ENCODE measurements around the gene NFIB.

Gene NFIB

DNA sequence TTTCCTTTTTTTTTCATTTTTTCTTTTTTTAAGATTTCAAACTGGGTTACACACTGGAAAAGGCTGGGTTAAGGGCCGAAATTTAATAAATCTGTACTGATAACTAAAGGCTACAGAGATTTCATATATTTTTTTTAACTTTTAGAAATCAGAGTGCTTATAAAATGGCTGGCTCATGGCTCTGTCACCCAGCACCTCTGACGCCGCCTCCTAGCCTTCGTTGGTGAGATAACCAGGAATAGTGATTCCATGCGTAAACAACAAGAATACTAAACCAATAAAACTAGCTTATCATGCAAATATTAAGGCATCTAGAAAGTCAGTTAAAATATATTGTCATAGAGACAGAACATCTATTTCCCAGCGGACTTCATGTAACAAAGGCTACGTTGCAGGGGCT lies 226.4 kb downstream of the NFIB start:
- no peaks in the 10 kb centered on the region for H3K36me3 ChIP-seq (ENCODE audit: control insufficient read depth, insufficient read depth, low read length)
- H3K9me3 ChIP-seq (ENCODE audit: control insufficient read depth, low read length) = no peaks in the 10 kb centered on the region
- peaks cover 6% of the 10 kb centered on the region for H3K4me1 ChIP-seq (ENCODE audit: control insufficient read depth, insufficient read depth, low read length, poor library complexity, severe bottlenecking)
- no peak overlapping the region for H3K4me3 ChIP-seq (ENCODE audit: extremely low read depth, insufficient read depth, low read length, poor library complexity, severe bottlenecking)
- H3K27ac ChIP-seq (ENCODE audit: low read depth, low read length, severe bottlenecking) = no peak overlapping the region
- no CpG with 5 or more reads among the region's 7 CpGs for WGBS, 2 experiments (ENCODE audit: insufficient coverage in 2 of 2)

DNA sequence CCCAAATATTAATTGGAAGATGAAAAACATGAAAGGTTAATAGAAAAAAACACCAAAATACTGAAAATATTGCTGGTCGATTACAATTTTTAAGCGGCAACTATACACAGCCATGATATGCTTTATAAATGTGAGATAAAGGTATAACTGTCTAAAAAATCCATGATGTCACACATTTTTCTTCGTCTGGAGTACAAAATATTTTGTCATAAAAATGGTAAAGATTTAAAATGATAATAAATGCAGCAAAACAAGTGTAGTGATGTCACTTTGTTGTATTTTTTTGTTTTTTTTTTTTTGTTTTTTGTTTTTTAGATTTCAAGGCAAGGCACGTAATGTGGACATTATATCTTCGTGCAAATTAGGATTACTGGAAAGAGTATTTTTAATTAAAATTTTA lies 227.4 kb downstream of the NFIB start:
- no peak overlapping the region for H3K4me3 ChIP-seq (ENCODE audit: extremely low read depth, insufficient read depth, low read length, poor library complexity, severe bottlenecking)
- H3K36me3 ChIP-seq (ENCODE audit: control insufficient read depth, insufficient read depth, low read length) = no peaks in the 10 kb centered on the region
- no peak overlapping the region for H3K27ac ChIP-seq (ENCODE audit: low read depth, low read length, severe bottlenecking)
- H3K9me3 ChIP-seq (ENCODE audit: control insufficient read depth, low read length) = no peaks in the 10 kb centered on the region
- 75% methylated on average over 3 of the region's 5 CpGs; no CpG with 5 or more reads in 1 of the 2 experiments for WGBS, 2 experiments (ENCODE audit: insufficient coverage in 2 of 2)
- peaks cover 6% of the 10 kb centered on the region for H3K4me1 ChIP-seq (ENCODE audit: control insufficient read depth, insufficient read depth, low read length, poor library complexity, severe bottlenecking)

DNA sequence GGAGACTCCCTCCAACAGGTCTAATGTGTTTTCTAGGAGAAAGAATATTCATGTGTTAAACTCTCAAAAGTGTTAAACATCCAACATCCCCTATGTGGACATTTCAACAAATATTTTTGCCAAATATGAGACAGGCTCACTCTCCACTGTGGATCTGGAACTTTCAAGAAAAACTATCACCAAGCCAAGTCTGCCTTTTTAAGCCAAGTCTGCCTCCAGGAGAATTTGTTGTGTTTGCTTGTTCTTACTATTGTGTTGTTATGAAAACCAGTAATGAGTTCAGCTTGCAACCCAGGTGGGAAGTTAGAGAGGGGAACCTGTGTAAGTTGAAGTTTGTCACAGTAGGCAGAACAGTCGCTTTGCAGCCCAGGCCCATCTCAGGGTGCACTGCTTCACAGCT lies 228.1 kb downstream of the NFIB start:
- Histone ChIP-seq H3K4me1 (ENCODE audit: control insufficient read depth, insufficient read depth, low read length, poor library complexity, severe bottlenecking) (peaks cover 6% of the 10 kb centered on the region), H3K36me3 (ENCODE audit: control insufficient read depth, insufficient read depth, low read length) (no peaks in the 10 kb centered on the region), H3K9me3 (ENCODE audit: control insufficient read depth, low read length) (no peaks in the 10 kb centered on the region), H3K27ac (ENCODE audit: low read depth, low read length, severe bottlenecking) (no peak overlapping the region), H3K4me3 (ENCODE audit: extremely low read depth, insufficient read depth, low read length, poor library complexity, severe bottlenecking) (no peak overlapping the region)
- WGBS, 2 experiments (ENCODE audit: insufficient coverage in 2 of 2) = 100% methylated on average over 1 of the region's 1 CpG; no CpG with 5 or more reads in 1 of the 2 experiments

DNA sequence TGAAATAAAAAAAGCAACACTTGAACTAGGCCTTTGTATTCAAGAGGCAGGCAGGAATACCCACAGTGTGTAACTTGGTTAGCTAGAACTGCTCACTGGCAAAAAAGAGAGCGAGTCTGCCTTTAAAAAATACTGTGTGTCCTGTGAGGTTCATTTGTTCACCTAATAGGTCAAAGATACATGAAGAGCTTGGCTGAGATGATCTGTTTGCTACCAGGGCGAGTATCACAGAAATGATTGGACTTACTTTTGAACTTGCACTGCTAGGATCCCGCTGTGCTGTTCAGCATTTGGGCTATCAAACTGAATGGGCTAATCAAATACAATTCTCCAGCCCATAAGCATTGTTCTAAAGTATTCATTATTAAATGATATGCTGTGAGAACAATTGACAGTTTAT lies 229.1 kb downstream of the NFIB start:
- H3K36me3 ChIP-seq (ENCODE audit: control insufficient read depth, insufficient read depth, low read length) = no peaks in the 10 kb centered on the region
- H3K27ac ChIP-seq (ENCODE audit: low read depth, low read length, severe bottlenecking) = no peak overlapping the region
- H3K4me1 ChIP-seq (ENCODE audit: control insufficient read depth, insufficient read depth, low read length, poor library complexity, severe bottlenecking) = peaks cover 6% of the 10 kb centered on the region
- H3K9me3 ChIP-seq (ENCODE audit: control insufficient read depth, low read length) = no peaks in the 10 kb centered on the region
- 83 to 100% methylated on average over 1 to 2 of the region's 3 CpGs for WGBS, 2 experiments (ENCODE audit: insufficient coverage in 2 of 2)
- H3K4me3 ChIP-seq (ENCODE audit: extremely low read depth, insufficient read depth, low read length, poor library complexity, severe bottlenecking) = no peak overlapping the region

DNA sequence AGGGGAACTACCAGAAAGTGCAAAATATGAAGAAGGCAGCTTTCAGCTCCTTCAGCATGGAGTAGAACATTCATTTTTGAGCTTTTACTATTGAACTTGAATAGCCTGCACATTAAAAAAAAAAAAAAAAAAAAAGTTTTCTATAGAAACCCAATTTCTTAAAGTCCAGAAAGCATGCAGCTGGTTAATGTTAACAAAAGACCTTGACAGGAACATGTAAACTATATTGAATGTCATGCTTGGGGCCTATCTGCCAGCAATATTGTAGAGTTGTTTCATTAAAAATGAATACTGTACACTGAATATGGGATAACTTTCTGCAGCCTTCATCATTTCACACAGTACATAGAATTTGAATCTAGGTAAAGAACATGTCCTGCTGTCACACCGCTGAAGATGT lies 230.6 kb downstream of the NFIB start:
- WGBS, 2 experiments (ENCODE audit: insufficient coverage in 2 of 2) = 92 to 95% methylated on average over 1 of the region's 1 CpG
- H3K27ac ChIP-seq (ENCODE audit: low read depth, low read length, severe bottlenecking) = no peak overlapping the region
- no peaks in the 10 kb centered on the region for H3K36me3 ChIP-seq (ENCODE audit: control insufficient read depth, insufficient read depth, low read length)
- H3K4me3 ChIP-seq (ENCODE audit: extremely low read depth, insufficient read depth, low read length, poor library complexity, severe bottlenecking) = no peak overlapping the region
- no peaks in the 10 kb centered on the region for H3K4me1 ChIP-seq (ENCODE audit: control insufficient read depth, insufficient read depth, low read length, poor library complexity, severe bottlenecking)
- no peaks in the 10 kb centered on the region for H3K9me3 ChIP-seq (ENCODE audit: control insufficient read depth, low read length)

DNA sequence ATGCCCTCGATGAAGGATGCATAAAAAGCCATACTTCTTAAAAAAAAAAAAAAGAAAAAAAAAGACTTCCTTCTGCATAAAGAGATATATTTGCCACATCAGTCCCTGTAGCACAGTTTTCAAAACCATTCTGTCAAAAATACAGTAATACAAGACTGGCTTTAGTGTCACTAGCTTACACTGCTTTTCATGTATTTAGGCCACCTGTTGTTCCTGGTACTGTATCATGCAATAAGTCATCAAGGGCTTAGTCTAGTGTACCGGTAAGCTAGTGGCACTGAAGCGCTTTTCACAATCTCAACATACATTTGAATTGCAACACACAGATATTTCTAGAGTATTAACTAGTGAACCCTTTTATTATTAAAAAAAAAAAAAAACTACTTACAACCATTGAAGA lies 231.2 kb downstream of the NFIB start:
- no peaks in the 10 kb centered on the region for H3K36me3 ChIP-seq (ENCODE audit: control insufficient read depth, insufficient read depth, low read length)
- H3K27ac ChIP-seq (ENCODE audit: low read depth, low read length, severe bottlenecking) = no peak overlapping the region
- WGBS, 2 experiments (ENCODE audit: insufficient coverage in 2 of 2) = no CpG with 5 or more reads among the region's 3 CpGs
- H3K4me1 ChIP-seq (ENCODE audit: control insufficient read depth, insufficient read depth, low read length, poor library complexity, severe bottlenecking) = no peaks in the 10 kb centered on the region
- H3K9me3 ChIP-seq (ENCODE audit: control insufficient read depth, low read length) = no peaks in the 10 kb centered on the region
- H3K4me3 ChIP-seq (ENCODE audit: extremely low read depth, insufficient read depth, low read length, poor library complexity, severe bottlenecking) = no peak overlapping the region

DNA sequence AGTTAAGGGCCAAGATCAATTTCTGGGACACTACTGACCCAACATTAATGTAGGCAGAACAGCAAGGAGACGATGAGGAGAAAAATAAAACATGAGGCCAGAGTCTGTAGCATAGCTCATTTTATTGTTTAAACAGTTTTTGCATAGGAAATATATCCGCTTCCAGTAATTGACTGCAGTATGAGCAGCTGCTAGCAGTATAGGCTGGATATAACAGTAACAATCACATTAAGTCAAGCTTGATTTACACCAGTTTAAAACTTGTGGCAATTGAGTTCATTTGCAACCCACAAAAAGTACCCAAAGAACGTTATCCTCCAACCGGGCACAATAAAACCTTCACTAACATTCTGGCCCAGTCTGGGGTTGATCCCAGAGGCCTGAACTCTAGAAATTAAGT lies 232.2 kb downstream of the NFIB start:
- H3K4me1 ChIP-seq (ENCODE audit: control insufficient read depth, insufficient read depth, low read length, poor library complexity, severe bottlenecking) = no peaks in the 10 kb centered on the region
- H3K27ac ChIP-seq (ENCODE audit: low read depth, low read length, severe bottlenecking) = no peak overlapping the region
- WGBS, 2 experiments (ENCODE audit: insufficient coverage in 2 of 2) = 83 to 100% methylated on average over 1 to 2 of the region's 4 CpGs
- no peak overlapping the region for H3K4me3 ChIP-seq (ENCODE audit: extremely low read depth, insufficient read depth, low read length, poor library complexity, severe bottlenecking)
- H3K36me3 ChIP-seq (ENCODE audit: control insufficient read depth, insufficient read depth, low read length) = no peaks in the 10 kb centered on the region
- H3K9me3 ChIP-seq (ENCODE audit: control insufficient read depth, low read length) = no peaks in the 10 kb centered on the region

DNA sequence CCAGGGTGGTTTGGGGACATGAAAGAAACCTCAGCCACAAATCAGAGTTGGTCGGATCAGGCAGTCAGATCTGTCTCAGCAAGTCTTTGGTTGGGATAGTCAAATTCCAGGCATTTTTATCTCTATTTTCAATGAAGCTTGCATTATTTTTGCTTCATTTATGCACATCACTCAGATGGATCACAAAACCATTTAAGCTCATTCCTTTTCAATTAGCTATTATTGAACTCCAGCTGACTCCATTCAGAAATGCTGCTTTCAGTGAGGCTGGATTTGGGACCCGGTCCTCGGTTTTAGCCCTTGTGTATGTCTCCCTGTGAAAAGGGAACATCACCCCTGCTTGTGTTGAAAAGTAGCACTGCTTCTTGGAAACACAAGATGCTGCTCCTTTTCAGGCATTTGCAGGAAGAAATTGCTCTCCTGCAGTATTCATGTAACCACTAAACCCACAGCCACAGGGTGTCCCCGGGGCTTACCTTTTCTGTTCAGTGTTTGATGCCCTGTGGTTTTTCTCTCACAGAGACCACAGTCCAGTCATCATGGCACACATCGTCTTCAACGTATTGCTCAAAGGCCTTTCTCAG lies 232.9 kb downstream of the NFIB start:
- Histone ChIP-seq H3K4me3 (ENCODE audit: extremely low read depth, insufficient read depth, low read length, poor library complexity, severe bottlenecking) (no peak overlapping the region), H3K36me3 (ENCODE audit: control insufficient read depth, insufficient read depth, low read length) (no peaks in the 10 kb centered on the region), H3K27ac (ENCODE audit: low read depth, low read length, severe bottlenecking) (no peak overlapping the region), H3K9me3 (ENCODE audit: control insufficient read depth, low read length) (no peaks in the 10 kb centered on the region), H3K4me1 (ENCODE audit: control insufficient read depth, insufficient read depth, low read length, poor library complexity, severe bottlenecking) (no peaks in the 10 kb centered on the region)
- WGBS, 2 experiments (ENCODE audit: insufficient coverage in 2 of 2) = 83 to 94% methylated on average over 2 to 5 of the region's 6 CpGs

DNA sequence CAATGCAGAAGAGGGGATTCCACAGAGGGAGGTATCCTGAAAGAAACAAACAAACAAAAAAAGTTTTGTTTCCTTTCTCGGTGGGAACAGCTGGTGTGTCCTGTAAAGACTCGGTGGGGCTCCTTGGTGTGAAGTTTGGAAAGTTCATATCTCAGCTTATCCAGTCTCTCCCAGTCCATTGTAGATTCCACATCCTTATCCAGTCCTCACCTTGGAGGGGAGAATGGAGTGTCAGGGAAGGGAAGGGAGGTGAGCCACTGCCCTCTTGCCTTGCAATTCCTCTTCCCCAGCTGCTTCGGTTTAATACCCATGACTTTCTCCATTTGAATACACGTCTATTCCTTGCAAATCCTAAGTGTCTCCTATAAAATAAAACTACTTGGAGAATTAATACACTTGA lies 234.5 kb downstream of the NFIB start:
- Histone ChIP-seq H3K27ac (ENCODE audit: low read depth, low read length, severe bottlenecking) (no peak overlapping the region), H3K9me3 (ENCODE audit: control insufficient read depth, low read length) (no peaks in the 10 kb centered on the region), H3K36me3 (ENCODE audit: control insufficient read depth, insufficient read depth, low read length) (no peaks in the 10 kb centered on the region), H3K4me1 (ENCODE audit: control insufficient read depth, insufficient read depth, low read length, poor library complexity, severe bottlenecking) (no peaks in the 10 kb centered on the region), H3K4me3 (ENCODE audit: extremely low read depth, insufficient read depth, low read length, poor library complexity, severe bottlenecking) (no peak overlapping the region)
- WGBS, 2 experiments (ENCODE audit: insufficient coverage in 2 of 2) = 48 to 80% methylated on average over 1 to 3 of the region's 4 CpGs

DNA sequence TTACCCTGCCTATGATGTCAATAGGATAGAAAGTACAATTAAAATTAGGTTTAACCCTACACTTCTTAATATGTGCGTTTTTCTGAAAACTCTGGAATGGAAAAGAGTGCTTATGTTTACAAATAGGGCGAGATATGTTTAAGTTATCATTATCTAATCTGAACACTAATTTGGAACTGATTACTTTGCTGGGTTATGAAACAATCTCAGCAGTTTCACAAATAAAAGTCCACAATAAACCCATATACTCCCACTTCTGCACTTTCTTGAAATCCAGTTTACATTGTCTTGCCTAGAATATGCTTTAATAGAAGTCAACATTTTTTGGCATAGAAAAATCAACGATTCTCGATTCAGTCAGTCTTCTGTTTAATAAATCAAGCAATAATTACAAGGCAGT lies 236.3 kb downstream of the NFIB start:
- no peaks in the 10 kb centered on the region for H3K36me3 ChIP-seq (ENCODE audit: control insufficient read depth, insufficient read depth, low read length)
- no peak overlapping the region for H3K4me3 ChIP-seq (ENCODE audit: extremely low read depth, insufficient read depth, low read length, poor library complexity, severe bottlenecking)
- H3K9me3 ChIP-seq (ENCODE audit: control insufficient read depth, low read length) = no peaks in the 10 kb centered on the region
- no peaks in the 10 kb centered on the region for H3K4me1 ChIP-seq (ENCODE audit: control insufficient read depth, insufficient read depth, low read length, poor library complexity, severe bottlenecking)
- H3K27ac ChIP-seq (ENCODE audit: low read depth, low read length, severe bottlenecking) = no peak overlapping the region
- WGBS, 2 experiments (ENCODE audit: insufficient coverage in 2 of 2) = no CpG with 5 or more reads among the region's 4 CpGs

DNA sequence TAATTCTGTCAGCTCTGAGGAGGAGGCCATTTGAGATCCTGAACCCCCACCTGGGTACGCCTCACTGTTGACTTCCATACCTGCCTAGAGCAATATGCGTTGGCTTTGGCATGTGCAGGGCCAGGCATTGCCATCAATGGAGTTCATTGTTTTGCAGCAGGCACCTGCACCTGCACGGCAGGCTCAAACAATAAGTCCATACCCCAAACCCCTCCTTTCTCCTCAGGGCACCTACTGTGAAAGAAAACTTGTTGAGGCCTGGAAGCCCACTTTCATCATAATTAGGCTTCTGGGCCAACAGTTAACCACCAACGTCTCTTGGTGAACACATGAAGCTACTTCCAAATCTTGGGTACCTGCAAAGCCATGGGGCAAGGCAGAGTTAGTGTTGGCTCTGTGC lies 238.7 kb downstream of the NFIB start:
- H3K4me3 ChIP-seq (ENCODE audit: extremely low read depth, insufficient read depth, low read length, poor library complexity, severe bottlenecking) = no peak overlapping the region

More for the DNA sequence above, 238.7 kb downstream of the NFIB start:
- H3K27ac ChIP-seq (ENCODE audit: low read depth, low read length, severe bottlenecking) = no peak overlapping the region
- no peaks in the 10 kb centered on the region for H3K4me1 ChIP-seq (ENCODE audit: control insufficient read depth, insufficient read depth, low read length, poor library complexity, severe bottlenecking)
- 90 to 95% methylated on average over 2 to 4 of the region's 4 CpGs for WGBS, 2 experiments (ENCODE audit: insufficient coverage in 2 of 2)
- no peaks in the 10 kb centered on the region for H3K9me3 ChIP-seq (ENCODE audit: control insufficient read depth, low read length)
- no peaks in the 10 kb centered on the region for H3K36me3 ChIP-seq (ENCODE audit: control insufficient read depth, insufficient read depth, low read length)

Measured in mesodermal cell (in vitro differentiated cells).